Activated T-cell treated with anti-CD3 and anti-CD28 coated beads for 24 hours (primary cell): ENCODE data around the gene DLX5.
"Not testable (repeated sequence)": the region's sequence is repeated elsewhere in the genome, so short reads cannot be mapped to it uniquely, and the experiment has no call there.

ENCODE experiments used
- DNase-seq: peaks from one replicate; pipeline ENCODE4 v3.0.0-alpha.2; 2020; ENCODE audit warnings: low read depth

Gene DLX5

GRCh38 chr7:97024209-97025129 lies at the start of gene DLX5:
Gene DLX5 (minus strand): TSS chr7:97024831. CDS start chr7:97024623, 208 bp downstream.
- DNase-seq = no peak

GRCh38 chr7:97072025-97072424 lies 47.4 kb upstream of the DLX5 start:
- DNase-seq = not testable (repeated sequence)

- peak; percentile 4 for DNase-seq
Measured at GRCh38 chr7:97064972-97065587, 40.4 kb upstream of the DLX5 start.

- no peak for DNase-seq
Measured at GRCh38 chr7:97064020-97064419, 39.4 kb upstream of the DLX5 start.

GRCh38 chr7:97043281-97043680 lies 18.6 kb upstream of the DLX5 start:
- no peak for DNase-seq

- no peak for DNase-seq
Measured at GRCh38 chr7:97039374-97040065, 14.9 kb upstream of the DLX5 start.

GRCh38 chr7:97034213-97034852 lies 9.7 kb upstream of the DLX5 start:
- not testable (repeated sequence) for DNase-seq

GRCh38 chr7:97027427-97028234 lies 3.0 kb upstream of the DLX5 start:
- peak; percentile 56 for DNase-seq

GRCh38 chr7:97026715-97027426 lies 2.2 kb upstream of the DLX5 start:
- no peak for DNase-seq

- no peak for DNase-seq
Measured at GRCh38 chr7:97025983-97026714, 1.5 kb upstream of the DLX5 start.

- no peak for DNase-seq
Measured at GRCh38 chr7:97025130-97025499, 484 bp upstream of the DLX5 start.

GRCh38 chr7:97022491-97023306 lies 1.9 kb downstream of the DLX5 start:
- DNase-seq = no peak

- DNase-seq = no peak
Measured at GRCh38 chr7:97021747-97022490, 2.7 kb downstream of the DLX5 start.

GRCh38 chr7:97020996-97021746 lies 3.5 kb downstream of the DLX5 start:
- DNase-seq = no peak

- no peak for DNase-seq
Measured at GRCh38 chr7:97020601-97020995, 4.0 kb downstream of the DLX5 start.

- no peak for DNase-seq
Measured at GRCh38 chr7:97019710-97020225, 4.9 kb downstream of the DLX5 start.

- DNase-seq = no peak
Measured at GRCh38 chr7:97018791-97019531, 5.7 kb downstream of the DLX5 start.
